GM19351 (cell line): Measurements from ENCODE around the gene VGLL3.
"Not testable (repeated sequence)": the region's sequence is repeated elsewhere in the genome, so short reads cannot be mapped to it uniquely, and the experiment has no call there.

Source experiments
- ATAC-seq: cut with Tn5 transposase; IDR thresholded peaks from one replicate; pipeline ENCODE4 v1.9.1; 2021; ENCODE audit warnings: mild to moderate bottlenecking, moderate library complexity; ENCODE audit not compliant: unreplicated experiment

Gene VGLL3

GRCh38 chr3:86990012-86990733, 776 bp downstream of the VGLL3 start:
- peak; percentile 28 for ATAC-seq

- ATAC-seq = no peak
Observed at GRCh38 chr3:86989611-86990010, 1.3 kb downstream of the VGLL3 start.

GRCh38 chr3:86989006-86989405, 1.9 kb downstream of the VGLL3 start:
- ATAC-seq = no peak

GRCh38 chr3:86988235-86988634, 2.7 kb downstream of the VGLL3 start:
- no peak for ATAC-seq

GRCh38 chr3:86987421-86987715, 3.6 kb downstream of the VGLL3 start:
- ATAC-seq = no peak

- no peak for ATAC-seq
Observed at GRCh38 chr3:86986671-86987420, 4.1 kb downstream of the VGLL3 start.

GRCh38 chr3:86985181-86985826, 5.6 kb downstream of the VGLL3 start:
- no peak for ATAC-seq

GRCh38 chr3:86984271-86984670, 6.7 kb downstream of the VGLL3 start:
- no peak for ATAC-seq

GRCh38 chr3:86982883-86983282, 8.1 kb downstream of the VGLL3 start:
- ATAC-seq = no peak

- ATAC-seq = no peak
Observed at GRCh38 chr3:86978111-86978551, 12.8 kb downstream of the VGLL3 start.

GRCh38 chr3:86976219-86976618, 14.7 kb downstream of the VGLL3 start:
- ATAC-seq = no peak

- ATAC-seq = not testable (repeated sequence)
Observed at GRCh38 chr3:86974177-86974576, 16.8 kb downstream of the VGLL3 start.

- ATAC-seq = no peak
Observed at GRCh38 chr3:86973440-86973839, 17.5 kb downstream of the VGLL3 start.

- ATAC-seq = peak; percentile 76
Observed at GRCh38 chr3:86969500-86970189, 21.3 kb downstream of the VGLL3 start.

- ATAC-seq = no peak
Observed at GRCh38 chr3:86968244-86968932, 22.6 kb downstream of the VGLL3 start.

GRCh38 chr3:86967062-86967461, 23.9 kb downstream of the VGLL3 start:
- no peak for ATAC-seq

- ATAC-seq = no peak
Observed at GRCh38 chr3:86965166-86965565, 25.8 kb downstream of the VGLL3 start.

GRCh38 chr3:86963611-86964010, 27.3 kb downstream of the VGLL3 start:
- no peak for ATAC-seq

GRCh38 chr3:86961297-86961696, 29.7 kb downstream of the VGLL3 start:
- no peak for ATAC-seq

GRCh38 chr3:86960550-86960949, 30.4 kb downstream of the VGLL3 start:
- no peak for ATAC-seq

GRCh38 chr3:86958534-86958933, 32.4 kb downstream of the VGLL3 start:
- no peak for ATAC-seq
